Astrocyte (in vitro differentiated cells and primary cell): ENCODE results near the gene ATXN2. TPM values are rescaled to one million over a fixed set of nuclear protein-coding genes. Genes with fewer than 3 reads are reported as not detected.

ENCODE experiments used
- DNase-seq: peaks from one replicate; pipeline ENCODE4 v3.0.0-alpha.2; 2010; ENCODE audit warnings: low read depth
- FAIRE-seq: peaks from 2 replicates; lab custom pipeline; 2011; peaks lifted over from hg19 to GRCh38; lab: Jason Lieb, UNC
- H2AFZ ChIP-seq: 2 replicates; pipeline ENCODE4 v1.6.0; 2012; ENCODE audit warnings: low read depth, low read length, inconsistent platforms
- H3K27ac ChIP-seq: 2 replicates; pipeline ENCODE4 v1.5.1; 2011; ENCODE audit warnings: low read depth, low read length, inconsistent platforms
- H3K27me3 ChIP-seq: 2 replicates; pipeline ENCODE4 v1.6.0; 2011; ENCODE audit warnings: low read length, inconsistent platforms; ENCODE audit not compliant: insufficient read depth
- H3K36me3 ChIP-seq: 2 replicates; pipeline ENCODE4 v1.5.1; 2011; ENCODE audit warnings: low read length, inconsistent platforms; ENCODE audit not compliant: insufficient read depth
- H3K4me1 ChIP-seq: 2 replicates; pipeline ENCODE4 v1.5.1; 2011; ENCODE audit warnings: low read length, inconsistent platforms; ENCODE audit not compliant: insufficient read depth
- H3K4me2 ChIP-seq: 2 replicates; pipeline ENCODE4 v1.6.0; 2012; ENCODE audit warnings: low read length, inconsistent platforms
- H3K4me3 ChIP-seq: 2 replicates; pipeline ENCODE4 v1.5.1; 2011; ENCODE audit warnings: low read depth, mild to moderate bottlenecking, low read length, inconsistent platforms; ENCODE audit not compliant: insufficient read depth
- H3K79me2 ChIP-seq: 2 replicates; pipeline ENCODE4 v1.6.0; 2012; ENCODE audit warnings: mild to moderate bottlenecking, low read length, inconsistent platforms; ENCODE audit not compliant: insufficient read depth
- H3K9ac ChIP-seq: 2 replicates; pipeline ENCODE4 v1.6.0; 2012; ENCODE audit warnings: mild to moderate bottlenecking, low read length, inconsistent platforms
- H3K9me3 ChIP-seq: 2 replicates; pipeline ENCODE4 v1.5.1; 2012; ENCODE audit warnings: low read depth, mild to moderate bottlenecking, low read length, inconsistent platforms; ENCODE audit not compliant: insufficient read depth
- H4K20me1 ChIP-seq: 2 replicates; pipeline ENCODE4 v1.6.0; 2012; ENCODE audit warnings: low read length, inconsistent platforms; ENCODE audit not compliant: insufficient read depth
- H3K27ac Mint-ChIP-seq: one replicate; pipeline ENCODE4 v1.8.0; 2021; ENCODE audit warnings: mild to moderate bottlenecking, mixed read lengths; ENCODE audit not compliant: unreplicated experiment
- H3K27me3 Mint-ChIP-seq: one replicate; pipeline ENCODE4 v1.8.0; 2021; ENCODE audit warnings: low read depth, mixed read lengths; ENCODE audit not compliant: unreplicated experiment
- H3K36me3 Mint-ChIP-seq: one replicate; pipeline ENCODE4 v1.8.0; 2021; ENCODE audit warnings: low read depth, mixed read lengths; ENCODE audit not compliant: unreplicated experiment
- H3K4me1 Mint-ChIP-seq: one replicate; pipeline ENCODE4 v1.8.0; 2021; ENCODE audit warnings: low read depth, mixed read lengths; ENCODE audit not compliant: unreplicated experiment
- H3K4me3 Mint-ChIP-seq: one replicate; pipeline ENCODE4 v1.8.0; 2021; ENCODE audit warnings: mild to moderate bottlenecking, moderate library complexity, mixed read lengths; ENCODE audit not compliant: unreplicated experiment
- H3K9me3 Mint-ChIP-seq: one replicate; pipeline ENCODE4 v1.8.0; 2021; ENCODE audit warnings: mild to moderate bottlenecking, mixed read lengths; ENCODE audit not compliant: unreplicated experiment
- CTCF ChIP-seq: IDR thresholded peaks from 2 replicates; pipeline ENCODE4 v1.5.1; 2011; ENCODE audit warnings: low read depth, mild to moderate bottlenecking, inconsistent platforms, low read length, moderate library complexity; ENCODE audit not compliant: insufficient read depth
- EZH2 ChIP-seq: IDR thresholded peaks from 2 replicates; pipeline ENCODE4 v1.6.1; 2012; ENCODE audit warnings: mild to moderate bottlenecking, low read length, inconsistent platforms; ENCODE audit not compliant: insufficient read depth
- total RNA-seq: library from RNA; stranded (reverse); gene quantifications from 2 replicates; pipeline ENCODE4 v1.2.1, GENCODE V29; 2021

ATXN2 gene
- total RNA-seq, 1 donor from 2014 or later, result 58.0 TPM

GRCh38 chr12:111488798-111489197 is 110.3 kb downstream of the ATXN2 start:
- H3K27me3 ChIP-seq, result no peaks in the 10 kb centered on the region
- H2AFZ ChIP-seq, result no peak overlapping the region
- Mint-ChIP-seq H3K27ac (peak overlapping the region; percentile 28), H3K36me3 (peaks cover 16% of the 10 kb centered on the region), H3K4me3 (no peak overlapping the region), H3K9me3 (no peaks in the 10 kb centered on the region), H3K4me1 (peaks cover 11% of the 10 kb centered on the region), H3K27me3 (no peaks in the 10 kb centered on the region)
- H3K4me2 ChIP-seq, result no peak overlapping the region
- DNase-seq (no peak), FAIRE-seq (no peak)
- peaks cover 28% of the 10 kb centered on the region for H4K20me1 ChIP-seq
- TF ChIP-seq EZH2, result no peak
- H3K9ac ChIP-seq, result no peak overlapping the region
- H3K4me3 ChIP-seq, result no peak overlapping the region
- H3K79me2 ChIP-seq, result peaks cover 4% of the 10 kb centered on the region
- no peak overlapping the region for H3K27ac ChIP-seq
- H3K4me1 ChIP-seq, result no peaks in the 10 kb centered on the region
- no peaks in the 10 kb centered on the region for H3K9me3 ChIP-seq
- H3K36me3 ChIP-seq, result peaks cover 41% of the 10 kb centered on the region

- DNase-seq, result no peak
- peaks cover 11% of the 10 kb centered on the region for H3K4me1 Mint-ChIP-seq
- Histone ChIP-seq H3K9ac (no peak overlapping the region), H3K36me3 (peaks cover 46% of the 10 kb centered on the region), H3K27ac (no peak overlapping the region), H4K20me1 (peaks cover 23% of the 10 kb centered on the region), H2AFZ (no peak overlapping the region), H3K4me2 (no peak overlapping the region), H3K4me1 (no peaks in the 10 kb centered on the region), H3K9me3 (no peaks in the 10 kb centered on the region), H3K27me3 (no peaks in the 10 kb centered on the region), H3K4me3 (no peak overlapping the region), H3K79me2 (peaks cover 4% of the 10 kb centered on the region)
- no peak for FAIRE-seq
- no peak overlapping the region for H3K4me3 Mint-ChIP-seq
- no peaks in the 10 kb centered on the region for H3K27me3 Mint-ChIP-seq
- H3K27ac Mint-ChIP-seq, result no peak overlapping the region
- H3K36me3 Mint-ChIP-seq, result peaks cover 16% of the 10 kb centered on the region
- TF ChIP-seq CTCF, result no peak
- no peak for TF ChIP-seq EZH2
- no peaks in the 10 kb centered on the region for H3K9me3 Mint-ChIP-seq
Observed at GRCh38 chr12:111488271-111488670, 110.8 kb downstream of the ATXN2 start.

- FAIRE-seq (no peak), DNase-seq (no peak)
- no peak for TF ChIP-seq EZH2
- no peak for TF ChIP-seq CTCF
- Histone ChIP-seq H3K9me3 (no peaks in the 10 kb centered on the region), H4K20me1 (peaks cover 9% of the 10 kb centered on the region), H3K27ac (no peak overlapping the region), H3K27me3 (no peaks in the 10 kb centered on the region), H3K4me3 (no peak overlapping the region), H3K4me1 (no peaks in the 10 kb centered on the region), H3K79me2 (peaks cover 2% of the 10 kb centered on the region), H3K36me3 (peaks cover 34% of the 10 kb centered on the region), H3K9ac (no peak overlapping the region), H2AFZ (no peak overlapping the region), H3K4me2 (no peak overlapping the region)
- Mint-ChIP-seq H3K4me3 (no peak overlapping the region), H3K9me3 (no peaks in the 10 kb centered on the region), H3K36me3 (peaks cover 2% of the 10 kb centered on the region), H3K27me3 (no peaks in the 10 kb centered on the region), H3K4me1 (no peaks in the 10 kb centered on the region), H3K27ac (no peak overlapping the region)
Observed at GRCh38 chr12:111482462-111482861, 116.7 kb downstream of the ATXN2 start.
